HG03039 (cell line): Measurements from ENCODE around the gene RAB30.

Source experiments
- ATAC-seq: cut with Tn5 transposase; IDR thresholded peaks from one replicate; pipeline ENCODE4 v1.9.1; 2021; ENCODE audit warnings: mild to moderate bottlenecking, moderate library complexity; ENCODE audit not compliant: unreplicated experiment

Gene RAB30

DNA sequence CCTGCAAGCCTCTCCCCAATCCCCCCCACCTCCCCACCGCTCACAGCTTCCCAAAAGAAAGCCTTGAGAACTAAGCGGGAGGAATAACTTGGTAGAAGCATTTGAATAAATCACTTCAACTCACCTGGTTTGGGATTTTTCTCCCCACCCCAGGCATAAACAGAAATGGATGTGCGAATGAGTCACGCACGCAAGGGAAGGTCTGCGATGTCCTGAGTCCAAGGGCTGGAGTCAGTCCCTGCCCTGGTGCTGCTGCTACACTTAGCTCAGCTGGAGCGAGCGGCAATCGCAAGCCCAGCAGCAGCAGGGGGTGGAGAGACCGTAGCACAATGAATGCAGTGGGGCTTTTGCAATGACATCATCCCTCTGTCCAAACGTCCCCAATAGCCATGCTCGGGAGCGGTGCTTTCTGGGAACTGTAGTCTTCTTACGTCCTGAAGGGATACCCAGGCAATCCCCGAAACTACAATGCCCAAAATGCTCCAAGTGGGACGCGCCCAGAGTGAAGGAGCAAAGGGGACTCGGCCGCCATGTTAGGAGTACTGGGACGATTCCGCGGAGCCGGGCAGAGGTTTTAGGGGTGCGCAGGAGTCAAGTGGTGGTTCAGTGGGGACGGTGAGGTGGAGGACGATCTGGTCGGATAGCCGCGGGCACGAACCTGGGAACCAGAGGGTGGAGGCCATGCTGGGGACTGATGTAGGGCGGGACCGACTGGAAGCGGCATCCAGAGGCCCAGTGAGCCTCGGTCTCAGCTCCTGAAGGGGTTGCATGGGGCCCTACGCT is at the start of gene RAB30:
TSS of gene RAB30 (minus strand) at position 331 of the 783 bp plus-strand sequence. CDS start 74,581 bp downstream, outside the sequence.
- peak; percentile 94 for ATAC-seq

DNA sequence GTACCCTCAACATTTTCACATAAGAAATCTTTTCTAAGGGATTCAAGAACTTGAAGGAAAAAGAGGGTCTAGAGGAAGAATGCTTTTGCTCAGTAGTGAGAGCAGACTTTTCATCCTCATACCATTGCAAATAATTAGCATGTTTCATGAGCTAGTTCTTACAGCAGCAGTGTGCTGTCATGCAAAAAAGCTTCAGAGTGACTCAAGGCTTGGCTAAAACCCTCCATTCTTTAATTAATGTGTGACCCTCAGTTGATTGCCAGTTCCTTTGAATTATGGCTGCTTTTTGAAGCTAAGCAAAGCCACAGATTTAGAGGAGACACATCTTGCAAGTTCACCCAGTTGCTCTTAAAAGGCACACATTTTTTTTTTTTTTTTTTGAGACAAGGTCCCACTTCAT is 48.6 kb upstream of the RAB30 start:
- ATAC-seq, result no peak

- no peak for ATAC-seq
Measured at GRCh38 chr11:83119216-83119615, 47.5 kb upstream of the RAB30 start.

DNA sequence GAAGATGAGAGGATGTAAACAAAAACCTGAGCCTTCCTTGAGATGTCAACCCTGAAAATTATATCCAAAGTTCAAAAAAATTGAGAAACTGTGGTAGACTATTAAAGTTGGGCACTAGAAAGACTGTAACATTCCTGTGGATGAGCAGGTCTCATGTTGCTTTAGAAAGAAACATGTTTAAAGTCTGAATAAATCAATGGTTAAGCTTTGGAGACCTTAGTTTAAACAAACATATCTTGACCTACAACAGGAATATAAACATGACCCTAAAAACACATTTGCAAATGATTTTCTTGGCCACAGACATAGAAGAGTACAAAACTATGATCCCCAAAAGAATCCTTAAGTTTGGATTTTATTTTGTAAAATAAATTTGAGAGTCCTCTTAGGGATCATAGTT is 47.1 kb upstream of the RAB30 start:
- no peak for ATAC-seq

- ATAC-seq, result no peak
Measured at GRCh38 chr11:83116015-83116641, 44.4 kb upstream of the RAB30 start.

DNA sequence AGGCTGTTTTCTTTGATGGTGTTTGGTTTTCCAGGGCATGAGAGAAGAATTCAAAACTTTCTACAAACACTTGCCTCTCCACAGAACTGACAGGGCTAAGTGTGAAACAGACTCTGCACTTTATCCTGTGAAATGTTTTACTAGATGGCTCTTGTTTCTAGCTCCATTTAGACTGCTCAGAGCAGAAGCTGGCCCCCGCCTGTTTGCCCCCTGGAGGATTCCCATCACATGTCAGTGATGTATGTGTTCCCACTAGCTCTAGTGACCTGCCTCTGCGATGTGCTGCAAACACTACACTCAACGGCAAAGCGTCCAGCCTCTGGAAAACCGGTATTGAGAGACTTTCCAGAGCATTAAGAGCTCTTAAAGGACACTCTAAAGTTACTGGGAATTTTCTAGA is 43.9 kb upstream of the RAB30 start:
- no peak for ATAC-seq

GRCh38 chr11:83115026-83115425 is 43.3 kb upstream of the RAB30 start:
- no peak for ATAC-seq

- ATAC-seq, result no peak
Measured at GRCh38 chr11:83112886-83113285, 41.2 kb upstream of the RAB30 start.

DNA sequence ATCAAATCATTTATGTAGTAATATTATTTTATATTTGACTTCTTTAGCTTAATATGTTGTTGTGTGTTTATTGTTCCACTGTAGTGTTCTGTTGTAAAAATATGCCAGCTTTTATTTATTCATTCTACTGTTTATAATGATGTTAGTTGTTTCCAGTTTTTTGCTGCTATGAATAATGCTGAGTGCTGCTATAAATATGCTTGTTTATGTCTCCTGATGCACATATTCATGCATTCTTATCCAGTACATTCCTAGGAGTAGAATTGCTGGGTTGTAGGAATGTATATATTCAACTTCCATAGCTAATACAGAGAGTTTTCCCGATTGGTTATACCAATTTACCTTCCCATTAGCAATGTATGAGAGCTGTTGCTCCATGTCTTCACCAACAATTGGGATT is 33.5 kb upstream of the RAB30 start:
- no peak for ATAC-seq

GRCh38 chr11:83102834-83103233 is 31.1 kb upstream of the RAB30 start:
- ATAC-seq, result no peak

GRCh38 chr11:83097429-83098075 is 25.9 kb upstream of the RAB30 start:
- no peak for ATAC-seq

DNA sequence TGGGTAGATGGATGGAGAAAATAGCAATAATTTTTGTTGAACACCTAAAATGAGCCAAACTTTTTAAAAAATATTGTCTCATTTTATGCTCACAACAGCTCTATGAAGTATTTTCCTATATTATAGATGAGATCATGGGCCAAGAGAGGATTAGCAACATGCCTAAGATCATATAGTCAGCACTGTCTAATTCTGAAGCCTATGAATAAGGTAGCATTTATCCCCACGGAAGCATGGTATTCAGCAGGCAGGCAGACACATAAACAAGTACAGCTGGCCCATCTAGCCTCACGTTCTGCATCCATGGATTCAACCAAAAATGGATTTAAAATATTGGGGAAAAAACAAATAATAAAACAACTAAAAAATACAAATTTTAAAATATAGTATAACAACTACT is 21.9 kb upstream of the RAB30 start:
- ATAC-seq, result no peak

GRCh38 chr11:83092488-83093384 is 21.0 kb upstream of the RAB30 start:
- no peak for ATAC-seq

DNA sequence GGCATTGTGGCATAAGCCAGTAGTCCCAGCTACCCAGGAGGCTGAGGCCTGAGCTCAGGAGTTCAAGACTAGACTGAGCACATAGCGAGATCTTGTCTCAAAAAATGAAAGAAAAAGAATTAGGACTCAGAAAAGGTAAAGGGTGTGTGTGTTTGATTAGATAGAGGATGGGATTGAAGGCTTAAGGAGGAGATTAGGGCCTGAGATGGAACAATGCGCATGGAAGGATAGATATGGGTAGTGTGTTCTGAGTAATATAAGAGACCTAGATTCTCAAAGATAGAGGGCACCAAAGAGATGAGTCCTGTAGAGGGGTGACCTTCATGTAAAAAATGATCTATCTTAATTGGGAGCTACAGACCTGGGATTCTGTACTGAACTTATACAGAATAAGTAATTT is 17.3 kb upstream of the RAB30 start:
- ATAC-seq, result no peak

DNA sequence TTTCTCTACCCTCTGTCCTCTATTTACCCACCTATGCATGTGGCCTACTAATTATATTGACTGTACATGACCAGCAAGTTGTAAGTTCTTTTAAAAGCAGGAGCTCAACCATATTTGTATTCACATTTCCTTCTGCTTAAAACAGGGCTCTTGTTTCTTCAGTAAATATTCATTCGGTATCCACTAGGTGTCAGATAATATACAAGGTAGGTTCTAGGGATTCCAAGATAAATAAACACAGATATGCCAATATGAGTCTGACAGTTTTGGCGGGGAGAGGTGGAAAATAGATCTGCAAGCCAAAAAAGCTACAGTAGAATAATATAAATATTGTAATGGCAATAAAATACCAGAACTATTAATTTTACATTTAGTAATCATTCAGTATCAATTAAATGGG is 15.3 kb upstream of the RAB30 start:
- ATAC-seq, result no peak

- ATAC-seq, result no peak
Measured at GRCh38 chr11:83079820-83080219, 8.1 kb upstream of the RAB30 start.

- ATAC-seq, result no peak
Measured at GRCh38 chr11:83078269-83078668, 6.6 kb upstream of the RAB30 start.

DNA sequence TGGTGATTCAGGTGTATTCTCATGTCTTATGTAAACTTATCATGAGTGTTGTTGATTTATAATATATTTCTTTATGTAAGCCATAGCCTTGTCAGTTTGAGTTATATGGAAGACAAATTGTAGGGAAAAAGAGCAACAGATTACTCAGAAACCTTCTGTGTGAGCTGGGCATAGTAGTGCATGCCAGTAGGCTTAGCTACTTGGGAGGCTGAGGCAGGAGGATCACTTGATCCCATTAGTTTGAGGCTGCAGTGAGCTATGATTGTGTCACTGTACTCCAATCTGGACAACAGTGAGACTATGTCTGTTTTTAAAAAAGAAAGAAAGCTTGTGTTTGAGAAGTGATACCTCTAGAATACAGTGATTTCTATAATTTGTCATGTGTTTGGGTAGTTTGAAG is 2.2 kb upstream of the RAB30 start:
- no peak for ATAC-seq

- no peak for ATAC-seq
Measured at GRCh38 chr11:83073258-83073657, 1.6 kb upstream of the RAB30 start.

DNA sequence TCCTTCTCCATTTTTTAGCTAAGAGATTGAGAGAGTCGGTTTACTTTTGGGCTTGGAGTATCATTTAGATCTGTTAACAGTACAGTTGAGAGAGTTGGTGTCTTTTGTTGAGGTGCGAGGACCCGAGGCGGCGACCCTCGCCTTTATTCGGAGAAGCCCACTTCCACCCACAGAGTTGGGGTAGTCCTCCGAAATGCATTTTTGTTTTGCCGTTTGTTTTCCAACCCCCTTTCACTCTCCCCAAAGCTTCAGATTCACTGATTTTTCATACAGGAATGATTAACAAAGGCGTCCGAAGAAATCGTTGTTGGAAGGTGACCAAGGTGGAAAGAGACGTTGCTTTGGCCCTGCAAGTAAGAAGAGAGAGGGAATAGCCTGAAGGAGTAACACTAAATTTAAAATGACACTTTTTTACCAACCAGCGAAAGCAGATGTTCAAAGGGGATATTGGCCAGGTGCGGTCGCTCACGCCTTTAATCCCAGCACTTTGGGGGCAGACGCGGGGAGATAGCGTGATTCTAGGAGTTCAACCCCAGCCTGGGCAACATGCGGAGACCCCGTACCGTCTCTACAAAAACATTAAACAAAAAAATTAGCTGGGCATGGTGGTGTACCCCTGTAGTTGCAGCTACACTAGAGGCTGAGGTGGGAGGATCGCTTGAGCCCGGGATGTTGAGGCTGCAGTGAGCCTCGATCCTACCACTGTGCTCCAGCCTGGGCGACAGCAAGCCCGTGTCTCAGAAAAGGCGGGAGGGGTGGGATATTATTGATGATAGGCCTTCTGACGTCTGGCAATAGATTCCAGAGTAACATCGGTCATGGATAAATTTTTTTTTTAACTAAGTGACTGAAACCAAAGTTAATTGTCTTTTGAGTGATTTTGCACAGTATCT is 899 bp upstream of the RAB30 start:
- ATAC-seq, result no peak
